Measurements from ENCODE around the gene KRTAP10-6. TPM values are rescaled to one million over a fixed set of nuclear protein-coding genes. Genes with fewer than 3 reads are reported as not detected.

The KRTAP10-6 gene
- total and polyA plus RNA-seq, 2 donors (not counting 1 experiment from before 2014, with no cell fraction given), result not detected

DNA sequence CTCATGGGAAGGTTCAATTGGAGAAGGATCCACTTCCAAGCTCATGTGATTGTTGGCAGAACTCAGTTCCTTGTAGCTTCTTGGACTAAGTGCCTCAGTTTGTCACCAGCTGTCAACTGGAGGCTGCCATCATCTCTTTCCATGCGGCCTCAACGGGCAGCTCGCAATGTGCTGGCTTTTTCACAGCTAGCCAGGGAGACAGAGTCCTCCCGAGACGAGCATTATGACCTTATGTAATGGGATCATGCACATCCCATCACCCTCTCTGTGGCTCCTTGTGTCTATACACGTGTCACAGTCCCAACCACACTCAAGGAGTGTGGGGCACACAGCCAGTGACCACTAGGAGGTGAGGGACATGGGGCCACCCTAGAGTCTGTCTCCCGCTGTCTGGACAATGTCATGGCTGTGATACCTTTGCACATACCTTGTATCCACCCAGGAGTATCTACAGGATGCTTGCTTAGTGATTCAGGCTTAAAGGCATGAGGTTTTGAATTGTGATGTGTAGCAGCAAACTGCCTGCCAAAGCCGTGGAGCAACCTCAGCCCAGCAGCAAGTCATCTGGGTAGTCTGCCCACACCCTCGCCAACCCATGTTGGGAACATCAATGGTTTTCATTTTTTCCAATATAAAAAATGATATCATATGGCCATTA, 3.9 kb upstream of the KRTAP10-6 start:
- H3K79me2 ChIP-seq (ENCODE audit: control insufficient read depth, insufficient read depth, low read length), result no peaks in the 10 kb centered on the region
- no peak overlapping the region for H3K4me2 ChIP-seq (ENCODE audit: extremely low read depth, insufficient read depth, low read length)
- H3K27ac ChIP-seq (ENCODE audit: insufficient read depth, low read length), result no peak overlapping the region
- H3K9me3 ChIP-seq (ENCODE audit: control insufficient read depth, insufficient read depth, low read depth, low read length), result no peaks in the 10 kb centered on the region
- H3K27me3 ChIP-seq (ENCODE audit: control insufficient read depth, insufficient read depth, low read length), result peaks cover 4% of the 10 kb centered on the region
- no peaks in the 10 kb centered on the region for H3K4me1 ChIP-seq (ENCODE audit: control insufficient read depth, extremely low read depth, insufficient read depth, low read length)
- no peaks in the 10 kb centered on the region for H4K20me1 ChIP-seq (ENCODE audit: control insufficient read depth, extremely low read depth, insufficient read depth, low read length)
- H2AFZ ChIP-seq (ENCODE audit: low read length), result no peak overlapping the region
- H3K9ac ChIP-seq (ENCODE audit: insufficient read depth, low read length), result no peak overlapping the region
- no peak overlapping the region for H3K4me3 ChIP-seq (replicated peaks in 1 of 4; ENCODE audit: control extremely low read depth in 1 of 4, insufficient read depth in 1 of 4, low read depth in 3 of 4, low read length in 4 of 4)
- DNase-seq (ENCODE audit: low read depth in 2 of 2), result peak in 1 of 2 donors; percentile 42
- TF ChIP-seq, protein P1, sequence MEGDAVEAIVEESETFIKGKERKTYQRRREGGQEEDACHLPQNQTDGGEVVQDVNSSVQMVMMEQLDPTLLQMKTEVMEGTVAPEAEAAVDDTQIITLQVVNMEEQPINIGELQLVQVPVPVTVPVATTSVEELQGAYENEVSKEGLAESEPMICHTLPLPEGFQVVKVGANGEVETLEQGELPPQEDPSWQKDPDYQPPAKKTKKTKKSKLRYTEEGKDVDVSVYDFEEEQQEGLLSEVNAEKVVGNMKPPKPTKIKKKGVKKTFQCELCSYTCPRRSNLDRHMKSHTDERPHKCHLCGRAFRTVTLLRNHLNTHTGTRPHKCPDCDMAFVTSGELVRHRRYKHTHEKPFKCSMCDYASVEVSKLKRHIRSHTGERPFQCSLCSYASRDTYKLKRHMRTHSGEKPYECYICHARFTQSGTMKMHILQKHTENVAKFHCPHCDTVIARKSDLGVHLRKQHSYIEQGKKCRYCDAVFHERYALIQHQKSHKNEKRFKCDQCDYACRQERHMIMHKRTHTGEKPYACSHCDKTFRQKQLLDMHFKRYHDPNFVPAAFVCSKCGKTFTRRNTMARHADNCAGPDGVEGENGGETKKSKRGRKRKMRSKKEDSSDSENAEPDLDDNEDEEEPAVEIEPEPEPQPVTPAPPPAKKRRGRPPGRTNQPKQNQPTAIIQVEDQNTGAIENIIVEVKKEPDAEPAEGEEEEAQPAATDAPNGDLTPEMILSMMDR (conservative IDR thresholded peaks at IDR 0.05 in 1 of 2, IDR thresholded peaks at IDR 0.05 in 1 of 2; ENCODE audit: low read depth in 1 of 2, low read length in 2 of 2), result no peak
- TF ChIP-seq EZH2 (IDR thresholded peaks at IDR 0.05; ENCODE audit: low read length, missing control alignments), result no peak
- no peaks in the 10 kb centered on the region for H3K36me3 ChIP-seq (ENCODE audit: control insufficient read depth, insufficient read depth, low read length)

DNA sequence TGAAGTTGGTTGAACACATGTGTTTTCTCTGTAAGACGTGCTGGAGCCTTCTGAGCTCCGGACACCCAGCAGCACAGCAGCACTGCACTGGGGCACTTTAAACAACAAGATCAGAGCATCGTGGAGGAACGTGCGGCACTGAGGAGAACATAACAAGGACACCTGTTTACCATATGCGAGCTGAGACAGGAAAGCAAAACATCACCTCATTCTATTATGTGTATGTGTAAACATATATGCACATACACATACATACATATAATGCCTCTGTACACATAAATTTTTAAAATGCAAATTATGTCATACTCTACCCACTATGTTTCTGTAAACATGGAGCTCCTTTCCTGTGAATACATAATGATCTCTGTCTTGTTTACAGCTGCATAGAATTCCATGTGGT, 3.2 kb upstream of the KRTAP10-6 start:
- H3K9me3 ChIP-seq (ENCODE audit: control insufficient read depth, insufficient read depth, low read depth, low read length), result no peaks in the 10 kb centered on the region
- no peaks in the 10 kb centered on the region for H3K36me3 ChIP-seq (ENCODE audit: control insufficient read depth, insufficient read depth, low read length)
- no peak overlapping the region for H3K9ac ChIP-seq (ENCODE audit: insufficient read depth, low read length)
- TF ChIP-seq EZH2 (IDR thresholded peaks at IDR 0.05; ENCODE audit: low read length, missing control alignments), result no peak
- TF ChIP-seq, protein P1 (conservative IDR thresholded peaks at IDR 0.05 in 1 of 2, IDR thresholded peaks at IDR 0.05 in 1 of 2; ENCODE audit: low read depth in 1 of 2, low read length in 2 of 2), result no peak
- H3K4me1 ChIP-seq (ENCODE audit: control insufficient read depth, extremely low read depth, insufficient read depth, low read length), result no peaks in the 10 kb centered on the region
- H3K27me3 ChIP-seq (ENCODE audit: control insufficient read depth, insufficient read depth, low read length), result peaks cover 4% of the 10 kb centered on the region
- H3K4me3 ChIP-seq (replicated peaks in 1 of 4; ENCODE audit: control extremely low read depth in 1 of 4, insufficient read depth in 1 of 4, low read depth in 3 of 4, low read length in 4 of 4), result no peak overlapping the region
- no peak overlapping the region for H3K27ac ChIP-seq (ENCODE audit: insufficient read depth, low read length)
- H3K79me2 ChIP-seq (ENCODE audit: control insufficient read depth, insufficient read depth, low read length), result no peaks in the 10 kb centered on the region
- no peak for DNase-seq (ENCODE audit: low read depth in 2 of 2)
- H3K4me2 ChIP-seq (ENCODE audit: extremely low read depth, insufficient read depth, low read length), result no peak overlapping the region
- H2AFZ ChIP-seq (ENCODE audit: low read length), result no peak overlapping the region
- no peaks in the 10 kb centered on the region for H4K20me1 ChIP-seq (ENCODE audit: control insufficient read depth, extremely low read depth, insufficient read depth, low read length)

DNA sequence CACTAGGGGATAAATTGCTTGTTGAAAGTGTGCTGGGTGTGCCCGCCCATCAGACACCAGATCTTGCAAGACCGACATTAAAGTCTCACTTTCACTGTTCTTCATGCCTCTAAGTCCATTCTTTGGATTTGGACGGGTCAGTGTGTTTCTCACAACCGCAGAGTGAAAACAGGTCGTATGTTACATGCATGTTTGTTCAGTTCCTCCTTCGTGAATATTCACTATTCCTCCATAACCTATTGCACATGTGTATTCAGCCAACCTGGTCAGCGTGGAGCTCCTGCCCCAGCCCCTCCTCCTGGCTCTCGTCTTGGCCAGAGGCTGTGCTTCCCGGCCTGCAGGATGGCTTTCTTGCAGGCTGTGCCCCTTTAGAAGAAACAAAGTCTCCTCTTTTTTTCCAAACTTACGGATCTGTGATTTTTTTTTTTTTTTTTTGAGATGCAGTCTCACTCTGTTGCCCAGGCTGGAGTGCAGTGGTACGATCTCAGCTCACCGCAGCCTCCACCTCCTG, 2.2 kb upstream of the KRTAP10-6 start:
- H3K4me2 ChIP-seq (ENCODE audit: extremely low read depth, insufficient read depth, low read length), result no peak overlapping the region
- H3K9ac ChIP-seq (ENCODE audit: insufficient read depth, low read length), result no peak overlapping the region
- peaks cover 4% of the 10 kb centered on the region for H3K27me3 ChIP-seq (ENCODE audit: control insufficient read depth, insufficient read depth, low read length)
- no peaks in the 10 kb centered on the region for H3K4me1 ChIP-seq (ENCODE audit: control insufficient read depth, extremely low read depth, insufficient read depth, low read length)
- DNase-seq (ENCODE audit: low read depth in 2 of 2), result no peak
- no peaks in the 10 kb centered on the region for H3K36me3 ChIP-seq (ENCODE audit: control insufficient read depth, insufficient read depth, low read length)
- H3K4me3 ChIP-seq (replicated peaks in 1 of 4; ENCODE audit: control extremely low read depth in 1 of 4, insufficient read depth in 1 of 4, low read depth in 3 of 4, low read length in 4 of 4), result no peak overlapping the region
- H4K20me1 ChIP-seq (ENCODE audit: control insufficient read depth, extremely low read depth, insufficient read depth, low read length), result no peaks in the 10 kb centered on the region
- no peaks in the 10 kb centered on the region for H3K9me3 ChIP-seq (ENCODE audit: control insufficient read depth, insufficient read depth, low read depth, low read length)
- no peaks in the 10 kb centered on the region for H3K79me2 ChIP-seq (ENCODE audit: control insufficient read depth, insufficient read depth, low read length)
- H3K27ac ChIP-seq (ENCODE audit: insufficient read depth, low read length), result no peak overlapping the region
- H2AFZ ChIP-seq (ENCODE audit: low read length), result no peak overlapping the region
- TF ChIP-seq, protein P1 (conservative IDR thresholded peaks at IDR 0.05 in 1 of 2, IDR thresholded peaks at IDR 0.05 in 1 of 2; ENCODE audit: low read depth in 1 of 2, low read length in 2 of 2), result no peak
